ENCODE measurements around the gene PI4KB. TPM values are rescaled to one million over a fixed set of nuclear protein-coding genes. Genes with fewer than 3 reads are reported as not detected.

PI4KB gene
- total RNA-seq, 1 experiment from 2014 or later: 45.1 TPM

GRCh38 chr1:151294742-151295462 is 32.3 kb downstream of the PI4KB start:
- Histone ChIP-seq H3K27ac (ENCODE audit: low read depth, low read length) (no peak overlapping the region), H2AFZ (ENCODE audit: low read depth, low read length, poor library complexity, severe bottlenecking) (no peak overlapping the region), H3K9me2 (ENCODE audit: insufficient read depth) (no peaks in the 10 kb centered on the region), H3K79me2 (ENCODE audit: insufficient read depth, low read length) (no peaks in the 10 kb centered on the region), H3K27me3 (ENCODE audit: insufficient read depth, low read length) (no peaks in the 10 kb centered on the region), H3K9me3 (ENCODE audit: control insufficient read depth in 1 of 2, insufficient read depth in 1 of 2, low read depth in 1 of 2, low read length in 2 of 2) (no peaks in the 10 kb centered on the region), H3K9ac (ENCODE audit: low read length) (no peak overlapping the region), H4K20me1 (ENCODE audit: insufficient read depth) (no peaks in the 10 kb centered on the region), H3K36me3 (ENCODE audit: control insufficient read depth in 1 of 2, insufficient read depth in 2 of 2, low read length in 2 of 2) (peaks cover 11 to 37% of the 10 kb centered on the region in 2 experiments), H3K4me2 (ENCODE audit: low read length) (no peak overlapping the region), H3K4me3 (replicated peaks in 1 of 2; ENCODE audit: low read depth in 1 of 2, low read length in 2 of 2) (no peak overlapping the region), H3K4me1 (ENCODE audit: control insufficient read depth in 1 of 2, insufficient read depth in 2 of 2, low read length in 2 of 2) (no peaks in the 10 kb centered on the region)
- ChIA-PET POLR2A (interaction anchor here (1.0 kb wide), 1 partner anchor 245 kb away, joined by 3 read pairs; the partner anchor contains the start of gene TUFT1), CTCF (interaction anchor here (4.4 kb wide), 1 partner anchor 46 kb away, joined by 14 read pairs; no protein-coding TSS in a partner anchor), RAD21 (ENCODE audit: low non-redundant PET in 1 of 2, low total read pairs in 2 of 2, uncharacterized antibody in 2 of 2, unreplicated experiment in 2 of 2) (no interaction called here)
- intact Hi-C loops (cut with micrococcal nuclease): no loop called here
- TF ChIP-seq POLR2A (IDR thresholded peaks at IDR 0.05; ENCODE audit: borderline replicate concordance, extremely low read depth, insufficient read depth, insufficient read length) (no peak), EGR1 (IDR thresholded peaks at IDR 0.05; ENCODE audit: low read depth) (no peak), EZH2phosphoT487 (IDR thresholded peaks at IDR 0.05; ENCODE audit: borderline replicate concordance) (no peak), FOSL1 (IDR thresholded peaks at IDR 0.05; ENCODE audit: low read depth) (no peak), MAX (IDR thresholded peaks at IDR 0.05) (no peak), ZBTB33 (IDR thresholded peaks at IDR 0.05; ENCODE audit: extremely low read depth, insufficient replicate concordance, low read length) (no peak), ATF3 (IDR thresholded peaks at IDR 0.05) (no peak), CEBPB (IDR thresholded peaks at IDR 0.05; ENCODE audit: low read depth) (no peak), YY1 (IDR thresholded peaks at IDR 0.05; ENCODE audit: extremely low read depth, insufficient replicate concordance, low read depth, low read length) (no peak)
- no TSS peak for BruUV-seq (replicated peaks)
- DNase-seq (ENCODE audit: low read depth, low spot score) (no peak), ATAC-seq (no peak)

All from HCT116 (cell line).